Ovary (tissue), 3 donors: ENCODE data around the gene ORC1.

Source experiments
- EP300 ChIP-seq: sonication (generic); formaldehyde crosslinking; IDR thresholded peaks from one replicate; pipeline ENCODE4 v1.6.1; 2017; ENCODE audit warnings: antibody characterized with exemption
- POLR2A ChIP-seq: fragments of 450-650 bp; IDR thresholded peaks from one replicate; pipeline ENCODE4 v1.6.1; 2017; ENCODE audit warnings: antibody characterized with exemption, mild to moderate bottlenecking, moderate library complexity
- TF ChIP-seq, protein P1 (sequence below), 3 donors: fragments of 450-650 bp in 2 of 3; fragments of 200-600 bp in 1 of 3; IDR thresholded peaks; one replicate each; pipeline versions ENCODE4 v1.5.1 to v1.8.0; 2016 to 2022; ENCODE audit warnings: antibody characterized with exemption in 3 of 3, mild to moderate bottlenecking in 1 of 3
- donor health status: DM: no; HTN: no; CAD: no.

DNA sequence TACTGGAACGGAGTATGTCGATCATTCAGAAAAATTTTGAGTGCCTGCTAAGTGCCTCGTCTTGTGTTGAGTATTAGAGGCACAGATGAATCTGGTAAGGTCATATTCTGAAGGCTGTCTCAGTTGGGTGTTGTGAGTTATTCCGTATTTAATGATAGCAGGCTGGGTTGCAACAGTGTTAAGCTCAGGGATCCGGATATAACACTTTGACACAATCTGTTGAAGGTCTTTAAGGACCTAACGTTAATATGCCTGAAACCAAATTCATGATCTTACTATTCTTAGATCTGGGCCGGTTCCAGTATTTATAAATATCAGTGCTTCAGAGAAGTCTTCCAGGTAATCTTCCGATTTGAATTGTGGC is 734 bp upstream of the ORC1 start:
- TF ChIP-seq, protein P1, sequence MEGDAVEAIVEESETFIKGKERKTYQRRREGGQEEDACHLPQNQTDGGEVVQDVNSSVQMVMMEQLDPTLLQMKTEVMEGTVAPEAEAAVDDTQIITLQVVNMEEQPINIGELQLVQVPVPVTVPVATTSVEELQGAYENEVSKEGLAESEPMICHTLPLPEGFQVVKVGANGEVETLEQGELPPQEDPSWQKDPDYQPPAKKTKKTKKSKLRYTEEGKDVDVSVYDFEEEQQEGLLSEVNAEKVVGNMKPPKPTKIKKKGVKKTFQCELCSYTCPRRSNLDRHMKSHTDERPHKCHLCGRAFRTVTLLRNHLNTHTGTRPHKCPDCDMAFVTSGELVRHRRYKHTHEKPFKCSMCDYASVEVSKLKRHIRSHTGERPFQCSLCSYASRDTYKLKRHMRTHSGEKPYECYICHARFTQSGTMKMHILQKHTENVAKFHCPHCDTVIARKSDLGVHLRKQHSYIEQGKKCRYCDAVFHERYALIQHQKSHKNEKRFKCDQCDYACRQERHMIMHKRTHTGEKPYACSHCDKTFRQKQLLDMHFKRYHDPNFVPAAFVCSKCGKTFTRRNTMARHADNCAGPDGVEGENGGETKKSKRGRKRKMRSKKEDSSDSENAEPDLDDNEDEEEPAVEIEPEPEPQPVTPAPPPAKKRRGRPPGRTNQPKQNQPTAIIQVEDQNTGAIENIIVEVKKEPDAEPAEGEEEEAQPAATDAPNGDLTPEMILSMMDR (IDR thresholded peaks at IDR 0.05): no peak
- TF ChIP-seq POLR2A (no peak), EP300 (no peak)
